Activated naive CD4-positive, alpha-beta T cell treated with anti-CD3 and anti-CD28 coated beads, Interleukin-2, amount 50 U/mL, for 24 hours (primary cell): Measurements from ENCODE around the gene NHLH2.

Source experiments
- H3K27ac Mint-ChIP-seq: one replicate; pipeline ENCODE4 v1.8.0; 2021; ENCODE audit warnings: mild to moderate bottlenecking, mixed read lengths
- H3K27me3 Mint-ChIP-seq: one replicate; pipeline ENCODE4 v1.8.0; 2021; ENCODE audit warnings: mixed read lengths
- H3K36me3 Mint-ChIP-seq: one replicate; pipeline ENCODE4 v1.8.0; 2021; ENCODE audit warnings: mixed read lengths
- H3K4me1 Mint-ChIP-seq: one replicate; pipeline ENCODE4 v1.8.0; 2021; ENCODE audit warnings: mixed read lengths
- H3K4me3 Mint-ChIP-seq: one replicate; pipeline ENCODE4 v1.8.0; 2021; ENCODE audit warnings: mild to moderate bottlenecking, mixed read lengths
- H3K9me3 Mint-ChIP-seq: one replicate; pipeline ENCODE4 v1.8.0; 2021; ENCODE audit warnings: mixed read lengths

Gene NHLH2

DNA sequence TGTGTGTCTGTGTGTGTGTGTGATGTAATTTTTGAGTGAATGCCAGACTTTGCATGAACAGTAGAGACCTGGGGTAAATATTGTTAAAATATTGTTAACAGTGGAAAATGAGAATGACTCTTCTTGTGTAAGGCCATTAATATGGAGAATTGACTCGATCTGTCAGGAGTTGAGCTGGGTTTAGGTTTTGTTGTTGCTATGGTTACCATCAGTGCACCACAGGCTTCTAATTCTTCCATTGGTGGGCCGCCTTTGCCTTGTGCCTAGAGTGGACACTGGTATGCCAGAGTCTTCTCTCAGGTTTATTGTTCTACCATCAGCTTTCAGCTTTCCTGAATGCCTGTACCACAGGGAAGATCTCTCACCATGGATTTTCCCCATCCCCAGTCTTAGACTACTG is 10.0 kb upstream of the NHLH2 start:
- Mint-ChIP-seq H3K9me3 (peaks cover 16% of the 10 kb centered on the region), H3K36me3 (no peaks in the 10 kb centered on the region), H3K4me3 (no peak overlapping the region), H3K4me1 (no peaks in the 10 kb centered on the region), H3K27ac (no peak overlapping the region), H3K27me3 (peaks cover 29% of the 10 kb centered on the region)

GRCh38 chr1:115847787-115848186 is 6.9 kb upstream of the NHLH2 start:
- no peaks in the 10 kb centered on the region for H3K36me3 Mint-ChIP-seq
- no peaks in the 10 kb centered on the region for H3K4me1 Mint-ChIP-seq
- H3K27me3 Mint-ChIP-seq: peaks cover 27% of the 10 kb centered on the region
- no peak overlapping the region for H3K4me3 Mint-ChIP-seq
- H3K27ac Mint-ChIP-seq: no peak overlapping the region
- H3K9me3 Mint-ChIP-seq: peaks cover 17% of the 10 kb centered on the region

- no peak overlapping the region for H3K27ac Mint-ChIP-seq
- H3K4me1 Mint-ChIP-seq: peaks cover 4% of the 10 kb centered on the region
- H3K36me3 Mint-ChIP-seq: no peaks in the 10 kb centered on the region
- peaks cover 5% of the 10 kb centered on the region for H3K9me3 Mint-ChIP-seq
- H3K27me3 Mint-ChIP-seq: peaks cover 37% of the 10 kb centered on the region
- no peak overlapping the region for H3K4me3 Mint-ChIP-seq
These were observed 2.0 kb upstream of the NHLH2 start for GRCh38 chr1:115842948-115843347.

DNA sequence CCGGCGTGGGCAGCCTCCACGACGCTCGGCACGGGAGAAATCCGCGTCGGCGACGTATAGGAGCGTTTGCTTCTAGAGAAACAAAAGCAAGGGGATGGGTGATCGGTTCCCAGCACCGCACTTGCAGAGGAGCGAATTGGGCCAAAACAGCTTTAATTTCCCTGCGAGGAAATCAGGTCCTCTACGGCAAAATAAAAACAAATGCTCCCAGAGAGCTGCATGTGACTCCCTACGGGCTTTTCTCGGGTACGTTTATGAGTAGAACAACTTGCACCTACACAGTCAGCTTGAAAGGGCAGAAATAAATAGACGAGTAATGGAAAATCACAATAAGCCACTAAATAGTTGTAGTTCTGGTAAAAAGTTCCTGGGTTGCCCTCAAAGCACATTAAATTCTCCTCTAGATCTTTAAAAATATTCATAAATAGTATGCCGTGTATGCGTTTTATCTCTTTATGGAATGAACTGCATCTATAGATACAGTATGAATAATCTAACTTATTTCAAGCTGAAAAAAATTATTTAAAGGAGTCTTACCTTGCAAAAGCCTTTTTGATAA is 1.2 kb downstream of the NHLH2 start:
- Mint-ChIP-seq H3K27me3 (peaks cover 45% of the 10 kb centered on the region), H3K27ac (no peak overlapping the region), H3K4me3 (peak overlapping the region; percentile 7), H3K36me3 (no peaks in the 10 kb centered on the region), H3K4me1 (peaks cover 4% of the 10 kb centered on the region), H3K9me3 (peaks cover 5% of the 10 kb centered on the region)

DNA sequence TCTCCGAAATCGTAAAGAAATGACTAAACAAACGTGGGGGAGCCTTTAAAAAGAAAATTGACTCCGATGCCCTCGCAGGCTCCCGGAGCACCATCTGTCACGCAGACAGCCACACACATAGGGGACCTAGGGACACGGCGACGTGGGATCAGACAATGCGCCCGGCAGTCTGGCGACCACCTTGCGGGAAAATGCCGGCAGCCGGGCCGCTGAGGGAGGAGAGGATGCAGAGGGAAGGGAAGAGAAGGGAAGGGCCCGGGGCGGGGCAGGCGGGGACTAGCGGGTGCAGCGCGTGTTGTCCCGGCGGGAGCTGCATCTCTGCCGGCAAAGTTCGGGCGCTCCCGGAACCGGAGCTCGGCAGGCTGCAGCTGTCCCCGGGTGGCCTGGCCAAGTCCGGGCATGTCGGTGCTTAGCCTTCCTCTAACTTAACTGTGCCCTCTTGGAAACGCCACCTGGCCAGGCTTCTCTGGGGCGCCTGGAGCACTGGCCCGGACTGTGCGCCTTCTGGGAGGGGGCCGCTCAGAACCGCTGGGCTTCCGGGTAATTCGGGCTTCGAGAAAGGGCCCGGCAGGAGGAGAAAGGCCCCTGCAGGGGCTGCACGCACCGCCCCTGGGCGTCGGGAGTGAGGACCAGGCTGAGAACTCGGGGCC is 1.8 kb downstream of the NHLH2 start:
- Mint-ChIP-seq H3K27ac (no peak overlapping the region), H3K36me3 (no peaks in the 10 kb centered on the region), H3K4me3 (peak overlapping the region; percentile 63), H3K9me3 (peaks cover under 1% of the 10 kb centered on the region), H3K27me3 (peaks cover 45% of the 10 kb centered on the region), H3K4me1 (peaks cover 4% of the 10 kb centered on the region)

DNA sequence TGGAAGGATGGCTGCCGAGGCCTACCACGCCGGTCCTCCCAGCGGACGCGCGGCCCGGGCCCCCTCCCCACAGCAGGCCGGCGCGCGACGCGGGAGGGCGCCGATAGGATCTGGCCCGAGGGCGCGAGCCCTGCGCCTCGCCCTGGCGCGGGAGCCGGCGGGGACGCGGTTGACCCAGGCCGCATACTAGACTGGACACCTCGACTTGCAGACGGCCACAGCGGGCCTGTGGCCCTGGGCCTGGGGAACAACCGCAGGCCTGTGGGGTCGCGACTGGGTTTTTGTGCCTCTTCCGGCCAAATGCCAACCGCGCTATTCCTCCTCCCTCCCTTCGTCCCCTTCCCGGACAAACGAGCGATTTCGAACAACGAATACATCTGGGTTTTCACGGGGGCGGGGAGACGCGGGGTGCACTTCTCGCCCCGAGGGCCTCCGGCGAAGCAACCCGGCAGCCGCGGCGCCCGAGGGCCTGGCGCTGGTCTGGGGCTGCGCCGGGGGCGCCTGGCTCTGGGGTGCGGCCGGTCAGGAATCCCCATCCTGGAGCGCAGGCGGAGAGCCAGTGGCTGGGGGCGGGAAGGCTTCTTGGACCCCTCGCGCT is 2.4 kb downstream of the NHLH2 start:
- Mint-ChIP-seq H3K4me3 (peak overlapping the region; percentile 63), H3K4me1 (peaks cover 4% of the 10 kb centered on the region), H3K27ac (no peak overlapping the region), H3K9me3 (no peaks in the 10 kb centered on the region), H3K36me3 (no peaks in the 10 kb centered on the region), H3K27me3 (peaks cover 45% of the 10 kb centered on the region)

DNA sequence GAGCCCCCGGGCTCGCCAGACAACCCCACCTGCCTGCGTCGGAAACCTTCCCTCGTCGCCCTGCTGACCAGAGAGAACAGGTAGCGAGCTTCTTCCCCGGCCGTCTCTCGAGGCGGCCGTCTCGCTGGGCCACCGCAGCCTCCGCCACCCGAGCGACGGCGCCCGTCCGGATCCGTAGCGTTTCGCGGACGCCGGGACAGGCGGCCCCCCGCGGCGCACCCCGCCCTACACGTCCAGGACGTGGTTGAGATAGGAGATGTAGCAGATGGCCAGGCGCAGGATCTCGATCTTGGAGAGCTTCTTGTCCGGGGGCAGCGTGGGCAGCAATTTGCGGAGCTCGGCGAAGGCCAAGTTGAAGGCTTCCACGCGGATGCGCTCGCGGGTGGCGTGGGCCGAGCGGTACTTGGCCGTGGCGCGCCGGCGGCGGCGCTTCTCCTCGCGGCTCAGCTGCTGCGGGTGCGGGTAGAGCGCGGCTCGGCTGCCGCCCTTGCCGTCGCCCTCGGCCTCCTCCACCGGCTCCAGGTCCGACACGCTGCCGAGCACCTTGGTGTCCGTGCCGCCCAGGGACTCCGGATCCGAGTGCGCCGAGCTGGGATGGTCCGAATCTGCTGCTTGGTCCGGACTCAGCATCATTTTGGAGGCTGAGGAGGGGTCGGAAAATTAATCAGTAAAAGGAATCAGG is 3.0 kb downstream of the NHLH2 start:
- no peak overlapping the region for H3K4me3 Mint-ChIP-seq
- H3K4me1 Mint-ChIP-seq: peaks cover 4% of the 10 kb centered on the region
- H3K9me3 Mint-ChIP-seq: no peaks in the 10 kb centered on the region
- H3K27ac Mint-ChIP-seq: no peak overlapping the region
- H3K36me3 Mint-ChIP-seq: no peaks in the 10 kb centered on the region
- H3K27me3 Mint-ChIP-seq: peaks cover 43% of the 10 kb centered on the region

- Mint-ChIP-seq H3K36me3 (no peaks in the 10 kb centered on the region), H3K4me1 (peaks cover 4% of the 10 kb centered on the region), H3K4me3 (no peak overlapping the region), H3K9me3 (no peaks in the 10 kb centered on the region), H3K27me3 (peaks cover 46% of the 10 kb centered on the region), H3K27ac (no peak overlapping the region)
These were observed 3.6 kb downstream of the NHLH2 start for GRCh38 chr1:115837341-115837739.

GRCh38 chr1:115833856-115834255 is 7.1 kb downstream of the NHLH2 start:
- Mint-ChIP-seq H3K9me3 (no peaks in the 10 kb centered on the region), H3K4me1 (peaks cover 3% of the 10 kb centered on the region), H3K4me3 (no peak overlapping the region), H3K27me3 (peaks cover 39% of the 10 kb centered on the region), H3K36me3 (no peaks in the 10 kb centered on the region), H3K27ac (no peak overlapping the region)

DNA sequence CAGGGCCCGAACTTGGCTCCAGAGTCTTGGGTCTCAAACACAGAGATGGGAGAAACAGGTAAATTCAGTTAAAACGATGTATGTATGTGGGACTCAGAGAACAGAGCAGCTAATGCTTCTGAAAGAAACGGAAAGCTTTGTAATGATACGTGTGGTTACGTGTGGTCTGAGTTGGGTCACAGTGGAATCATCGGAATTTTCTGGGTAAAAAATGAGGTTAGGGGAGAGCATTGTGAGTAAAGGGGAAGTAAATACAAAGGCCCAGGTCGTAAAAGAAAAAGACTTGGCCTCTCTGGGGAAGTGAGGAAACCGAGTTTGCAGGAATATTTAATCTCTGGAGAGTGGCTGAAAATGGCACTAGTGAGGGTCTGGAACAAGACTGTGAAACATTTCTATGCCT is 8.3 kb downstream of the NHLH2 start:
- H3K27me3 Mint-ChIP-seq: peaks cover 46% of the 10 kb centered on the region
- H3K4me1 Mint-ChIP-seq: peaks cover 5% of the 10 kb centered on the region
- no peaks in the 10 kb centered on the region for H3K9me3 Mint-ChIP-seq
- no peak overlapping the region for H3K4me3 Mint-ChIP-seq
- no peaks in the 10 kb centered on the region for H3K36me3 Mint-ChIP-seq
- no peak overlapping the region for H3K27ac Mint-ChIP-seq

- Mint-ChIP-seq H3K4me3 (no peak overlapping the region), H3K36me3 (no peaks in the 10 kb centered on the region), H3K4me1 (peaks cover 5% of the 10 kb centered on the region), H3K9me3 (no peaks in the 10 kb centered on the region), H3K27me3 (peaks cover 47% of the 10 kb centered on the region), H3K27ac (no peak overlapping the region)
These were observed 10.0 kb downstream of the NHLH2 start for GRCh38 chr1:115830963-115831362.

- no peaks in the 10 kb centered on the region for H3K36me3 Mint-ChIP-seq
- H3K27me3 Mint-ChIP-seq: peaks cover 49% of the 10 kb centered on the region
- H3K4me3 Mint-ChIP-seq: no peak overlapping the region
- no peak overlapping the region for H3K27ac Mint-ChIP-seq
- H3K9me3 Mint-ChIP-seq: no peaks in the 10 kb centered on the region
- H3K4me1 Mint-ChIP-seq: peaks cover 5% of the 10 kb centered on the region
These were observed 11.0 kb downstream of the NHLH2 start for GRCh38 chr1:115829947-115830346.

DNA sequence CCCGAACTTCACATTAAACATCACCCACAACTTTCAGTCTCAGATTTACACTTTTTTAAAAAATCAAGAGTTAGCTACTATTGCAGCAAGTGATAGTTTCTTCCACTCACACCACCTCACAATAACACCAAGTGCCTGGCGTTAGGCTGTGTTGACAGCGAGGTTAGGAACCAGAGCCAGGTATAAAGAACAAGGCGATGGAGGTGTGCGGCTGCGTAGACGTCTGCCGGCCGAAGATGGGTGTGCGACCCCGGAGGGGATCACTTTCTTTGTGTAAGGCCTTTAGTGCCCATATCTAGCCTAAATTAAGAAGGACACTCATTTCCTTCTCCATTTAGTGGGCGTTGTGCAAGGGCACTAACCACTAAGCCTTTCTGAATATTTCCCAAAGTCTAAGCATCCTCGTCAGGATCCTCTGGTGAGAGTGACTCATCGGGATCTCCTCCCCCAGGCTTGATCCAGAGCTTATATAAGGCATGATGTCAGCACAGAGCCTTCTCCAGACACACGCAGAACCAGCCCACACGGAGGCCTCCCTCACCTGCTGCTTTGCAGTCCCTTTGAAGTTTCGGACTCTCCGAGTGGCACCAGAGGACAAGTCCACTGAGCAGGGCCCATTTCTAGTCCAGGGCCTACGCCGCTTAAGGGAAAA is 11.8 kb downstream of the NHLH2 start:
- Mint-ChIP-seq H3K36me3 (no peaks in the 10 kb centered on the region), H3K27ac (no peak overlapping the region), H3K4me1 (peaks cover 5% of the 10 kb centered on the region), H3K27me3 (peaks cover 49% of the 10 kb centered on the region), H3K9me3 (no peaks in the 10 kb centered on the region), H3K4me3 (peak overlapping the region; percentile 73)

DNA sequence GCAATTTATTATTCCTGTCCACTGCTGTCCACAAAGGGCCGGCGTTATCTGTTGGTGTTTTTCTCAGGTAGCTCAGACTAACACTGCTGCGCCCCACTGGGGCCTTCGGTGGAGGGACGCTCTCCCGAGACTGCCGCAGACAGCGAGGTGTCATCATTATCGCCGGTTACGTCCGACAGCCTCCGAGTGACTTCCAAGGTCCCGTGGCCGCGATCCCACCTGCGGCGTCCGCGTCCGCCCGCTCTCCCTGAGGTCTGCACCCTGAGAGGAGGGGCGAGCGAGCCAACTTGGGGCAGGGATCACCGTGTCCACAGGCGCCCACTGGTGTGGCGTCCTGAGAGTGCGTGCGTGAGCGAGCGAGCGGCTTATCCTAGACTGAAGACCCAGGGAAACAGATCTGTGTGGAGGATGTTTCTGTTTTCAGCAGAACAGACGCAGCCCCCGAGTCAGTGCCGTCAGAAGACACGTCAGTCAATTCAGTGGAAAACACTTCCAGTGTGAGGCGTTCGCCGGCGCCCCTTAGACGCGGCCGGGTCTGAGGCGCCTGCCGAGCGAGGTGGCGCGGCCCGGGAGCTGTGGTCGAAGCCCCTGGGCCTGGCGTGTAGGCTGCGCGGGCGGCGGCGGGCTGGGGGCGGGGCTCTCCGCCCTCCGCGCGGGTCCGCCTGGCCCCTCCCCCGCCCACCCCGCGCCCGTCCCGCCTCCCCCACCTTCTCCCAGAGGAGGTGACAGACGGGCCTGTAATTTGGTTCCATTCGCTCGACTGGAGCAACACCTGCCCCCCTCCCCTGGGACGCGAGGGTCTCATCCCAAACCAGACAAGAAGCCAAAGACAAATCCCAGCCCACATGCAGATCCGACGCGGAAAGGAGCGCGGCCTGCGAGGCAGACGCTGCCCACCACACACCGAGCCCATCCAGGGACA is 12.6 kb downstream of the NHLH2 start:
- Mint-ChIP-seq H3K4me3 (peak overlapping the region; percentile 73), H3K27ac (no peak overlapping the region), H3K27me3 (peaks cover 47% of the 10 kb centered on the region), H3K36me3 (no peaks in the 10 kb centered on the region), H3K4me1 (peaks cover 5% of the 10 kb centered on the region), H3K9me3 (no peaks in the 10 kb centered on the region)
